Duodenal mucosa (tissue), 2 donors: ENCODE measurements around the gene FGF11.

Source experiments
- H3K27ac ChIP-seq: one replicate; pipeline ENCODE4 v1.7.0; 2013; ENCODE audit warnings: low read depth, low read length
- H3K27me3 ChIP-seq, 2 donors: one replicate each; pipeline ENCODE4 v1.7.0; 2013; ENCODE audit warnings: low read length in 2 of 2, control low read depth in 1 of 2; ENCODE audit not compliant: insufficient read depth in 2 of 2, control insufficient read depth in 1 of 2
- H3K36me3 ChIP-seq, 2 donors: one replicate each; pipeline ENCODE4 v1.7.0; 2013; ENCODE audit warnings: low read length in 2 of 2, control low read depth in 1 of 2; ENCODE audit not compliant: insufficient read depth in 2 of 2, control insufficient read depth in 1 of 2
- H3K4me1 ChIP-seq, 2 donors: one replicate each; pipeline ENCODE4 v1.7.0; 2013; ENCODE audit warnings: low read length in 2 of 2, control low read depth in 1 of 2; ENCODE audit not compliant: insufficient read depth in 2 of 2, control insufficient read depth in 1 of 2
- H3K4me3 ChIP-seq, 2 donors: one replicate each; pipeline ENCODE4 v1.7.0; 2013; ENCODE audit warnings: low read length in 2 of 2, low read depth in 1 of 2
- H3K9ac ChIP-seq, 2 donors: one replicate each; pipeline ENCODE4 v1.7.0; 2013; ENCODE audit warnings: low read length in 2 of 2, low read depth in 1 of 2
- H3K9me3 ChIP-seq, 2 donors: one replicate each; pipeline ENCODE4 v1.7.0; 2013; ENCODE audit warnings: low read length in 2 of 2, control low read depth in 1 of 2; ENCODE audit not compliant: control insufficient read depth in 1 of 2

FGF11 gene

DNA sequence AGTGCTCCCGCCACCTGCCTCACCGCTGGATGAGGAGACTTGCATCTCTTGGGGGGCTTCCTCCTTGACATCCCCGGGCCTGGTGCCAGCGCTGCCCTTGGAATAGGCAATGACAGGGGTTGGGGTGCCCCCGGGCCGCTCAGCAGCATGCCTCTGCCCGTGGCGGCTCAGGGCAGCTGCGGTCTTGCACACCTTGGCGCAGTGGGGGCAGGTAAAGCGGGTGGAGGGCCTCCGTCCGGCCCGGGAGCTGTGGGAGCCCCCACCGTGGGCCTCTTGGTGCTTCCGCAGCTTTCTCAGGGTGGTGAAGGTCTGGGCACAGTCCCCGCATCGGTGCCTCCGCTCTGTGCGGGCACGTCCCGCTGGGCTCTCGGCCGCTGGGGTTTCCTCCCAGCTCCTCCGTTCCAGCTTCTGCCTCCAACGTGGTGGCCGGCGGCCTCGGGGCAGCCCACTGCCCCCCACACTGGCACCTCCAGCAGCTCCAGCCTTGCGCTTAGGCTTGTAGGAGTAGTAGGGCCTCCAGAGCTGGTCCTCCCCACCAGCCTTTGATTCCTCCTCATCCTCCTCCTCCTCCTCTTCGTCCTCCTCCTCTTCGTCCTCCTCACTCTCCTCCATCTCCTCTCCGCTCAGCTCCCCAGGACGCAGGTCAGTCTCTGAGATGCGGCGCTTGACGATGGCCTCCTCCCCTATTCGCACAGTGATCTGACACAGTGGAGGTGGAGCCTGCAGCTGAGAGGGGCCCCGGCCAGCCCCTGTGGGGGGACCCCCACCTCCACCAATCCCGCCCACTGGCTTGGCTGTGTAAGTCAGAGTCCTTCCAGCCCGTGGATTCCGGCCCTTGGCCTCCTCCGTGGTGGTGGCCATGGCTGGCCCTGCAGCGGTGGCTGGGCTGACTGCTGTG is 23.4 kb downstream of the FGF11 start:
- no peaks in the 10 kb centered on the region for H3K9me3 ChIP-seq
- no peak overlapping the region for H3K9ac ChIP-seq
- H3K27ac ChIP-seq, result no peak overlapping the region
- H3K4me3 ChIP-seq, result no peak overlapping the region
- peaks cover 7 to 14% of the 10 kb centered on the region in 2 donors for H3K36me3 ChIP-seq
- H3K27me3 ChIP-seq, result no peaks in the 10 kb centered on the region
- no peaks in the 10 kb centered on the region for H3K4me1 ChIP-seq

DNA sequence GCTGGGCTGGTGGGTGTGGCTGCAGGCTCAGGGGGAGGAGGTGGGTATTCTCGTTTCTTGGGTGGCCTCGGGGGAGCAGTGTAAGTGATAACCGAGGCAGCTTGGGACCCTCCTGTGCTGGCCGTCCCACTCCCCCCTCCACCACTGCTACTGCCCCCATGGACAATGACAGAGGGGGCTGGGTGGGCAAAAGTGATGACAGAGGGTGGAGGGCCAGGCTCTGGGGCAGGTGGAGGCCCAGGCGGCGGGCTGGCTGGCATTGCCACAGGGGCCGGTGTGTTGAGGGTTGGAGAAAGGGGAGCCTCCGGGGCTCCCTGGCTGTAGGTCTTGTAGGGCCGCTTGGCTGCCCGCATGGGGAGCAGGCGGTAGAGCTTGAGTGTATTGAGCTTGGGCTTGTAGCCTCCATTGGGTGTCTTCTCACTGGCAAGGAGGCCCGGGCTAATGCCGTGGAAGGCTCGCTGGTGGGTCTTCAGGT is 24.1 kb downstream of the FGF11 start:
- H3K36me3 ChIP-seq, result peaks cover 7 to 14% of the 10 kb centered on the region in 2 donors

DNA sequence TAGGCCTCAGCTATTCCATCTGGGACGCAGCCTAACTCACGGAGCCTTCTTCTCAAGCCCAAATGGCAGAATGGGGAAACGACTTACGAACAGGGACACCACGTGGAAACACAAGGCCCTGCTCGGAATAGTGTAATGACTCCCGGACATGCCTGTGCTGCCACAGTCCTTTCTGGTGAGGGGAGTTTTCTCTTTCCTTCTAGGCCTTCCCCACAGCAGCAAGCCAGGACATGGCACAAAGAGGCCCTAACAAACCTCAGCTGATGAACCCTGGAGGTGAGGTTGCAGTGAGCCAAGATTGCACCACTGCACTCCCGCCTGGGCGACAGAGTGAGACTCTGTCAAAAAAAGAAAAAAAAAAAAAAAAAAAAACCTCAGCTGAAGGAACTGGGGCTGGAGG is 24.8 kb downstream of the FGF11 start:
- H3K9ac ChIP-seq, result no peak overlapping the region
- H3K36me3 ChIP-seq, result peaks cover 7 to 14% of the 10 kb centered on the region in 2 donors
- H3K4me1 ChIP-seq, result no peaks in the 10 kb centered on the region
- no peaks in the 10 kb centered on the region for H3K9me3 ChIP-seq
- no peak overlapping the region for H3K4me3 ChIP-seq
- H3K27me3 ChIP-seq, result no peaks in the 10 kb centered on the region
- H3K27ac ChIP-seq, result no peak overlapping the region

More for the DNA sequence above, 24.1 kb downstream of the FGF11 start:
- H3K27me3 ChIP-seq, result no peaks in the 10 kb centered on the region
- no peak overlapping the region for H3K9ac ChIP-seq
- H3K4me1 ChIP-seq, result no peaks in the 10 kb centered on the region
- H3K27ac ChIP-seq, result no peak overlapping the region
- no peaks in the 10 kb centered on the region for H3K9me3 ChIP-seq
- H3K4me3 ChIP-seq, result no peak overlapping the region

- Histone ChIP-seq H3K27me3 (no peaks in the 10 kb centered on the region), H3K9me3 (no peaks in the 10 kb centered on the region), H3K27ac (no peak overlapping the region), H3K4me1 (peaks cover 0 to 3% of the 10 kb centered on the region in 2 donors), H3K36me3 (peaks cover 7 to 14% of the 10 kb centered on the region in 2 donors), H3K9ac (no peak overlapping the region), H3K4me3 (no peak overlapping the region)
Measured at GRCh38 chr17:7465597-7466275, 26.4 kb downstream of the FGF11 start.

DNA sequence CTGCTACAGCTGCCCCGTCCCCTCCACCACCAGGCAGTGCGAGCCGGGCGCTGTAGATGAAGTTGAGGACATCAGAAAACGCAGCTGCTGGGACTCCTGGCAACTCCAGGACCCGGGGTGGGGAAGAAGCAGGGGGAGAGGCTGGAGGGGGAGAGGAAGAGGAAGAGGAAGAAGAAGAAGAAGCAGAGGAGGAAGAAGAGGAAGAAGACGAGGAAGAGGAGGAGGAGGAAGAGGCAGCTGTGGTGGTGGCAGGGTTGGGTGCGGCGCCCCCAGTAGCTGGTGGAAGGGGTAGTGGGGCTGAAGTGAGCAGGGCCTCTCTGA is 27.0 kb downstream of the FGF11 start:
- Histone ChIP-seq H3K27ac (no peak overlapping the region), H3K9me3 (no peaks in the 10 kb centered on the region), H3K9ac (no peak overlapping the region), H3K36me3 (peaks cover 6 to 14% of the 10 kb centered on the region in 2 donors), H3K4me3 (no peak overlapping the region), H3K27me3 (no peaks in the 10 kb centered on the region), H3K4me1 (peaks cover 0 to 5% of the 10 kb centered on the region in 2 donors)

- H3K27me3 ChIP-seq, result no peaks in the 10 kb centered on the region
- peaks cover 5 to 14% of the 10 kb centered on the region in 2 donors for H3K36me3 ChIP-seq
- no peaks in the 10 kb centered on the region for H3K9me3 ChIP-seq
- peaks cover 0 to 5% of the 10 kb centered on the region in 2 donors for H3K4me1 ChIP-seq
- no peak overlapping the region for H3K27ac ChIP-seq
- no peak overlapping the region for H3K9ac ChIP-seq
- H3K4me3 ChIP-seq, result no peak overlapping the region
Measured at GRCh38 chr17:7466639-7467341, 27.5 kb downstream of the FGF11 start.

DNA sequence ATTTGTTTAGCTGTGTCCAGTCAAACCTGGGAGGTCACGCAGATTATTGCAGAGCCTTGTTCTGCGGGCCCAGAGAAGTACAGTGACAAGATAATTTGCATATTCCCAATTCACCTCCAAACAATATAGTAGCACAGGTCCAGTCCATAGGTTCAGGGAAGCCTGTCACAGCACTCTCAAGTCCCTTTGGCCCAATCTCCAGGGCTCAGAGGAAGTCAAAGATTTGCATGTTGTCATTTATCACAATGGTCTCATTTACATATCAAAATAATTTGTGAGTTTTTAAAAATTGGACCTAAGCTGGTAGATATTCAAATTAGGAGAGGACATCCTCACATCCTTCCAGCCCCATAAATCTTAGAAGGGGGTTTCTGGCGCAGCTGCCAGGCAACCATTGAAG is 28.2 kb downstream of the FGF11 start:
- H3K27ac ChIP-seq, result no peak overlapping the region
- no peaks in the 10 kb centered on the region for H3K27me3 ChIP-seq
- H3K9me3 ChIP-seq, result no peaks in the 10 kb centered on the region
- no peak overlapping the region for H3K9ac ChIP-seq
- no peak overlapping the region for H3K4me3 ChIP-seq
- peaks cover 0 to 5% of the 10 kb centered on the region in 2 donors for H3K4me1 ChIP-seq
- H3K36me3 ChIP-seq, result peaks cover 5 to 14% of the 10 kb centered on the region in 2 donors

DNA sequence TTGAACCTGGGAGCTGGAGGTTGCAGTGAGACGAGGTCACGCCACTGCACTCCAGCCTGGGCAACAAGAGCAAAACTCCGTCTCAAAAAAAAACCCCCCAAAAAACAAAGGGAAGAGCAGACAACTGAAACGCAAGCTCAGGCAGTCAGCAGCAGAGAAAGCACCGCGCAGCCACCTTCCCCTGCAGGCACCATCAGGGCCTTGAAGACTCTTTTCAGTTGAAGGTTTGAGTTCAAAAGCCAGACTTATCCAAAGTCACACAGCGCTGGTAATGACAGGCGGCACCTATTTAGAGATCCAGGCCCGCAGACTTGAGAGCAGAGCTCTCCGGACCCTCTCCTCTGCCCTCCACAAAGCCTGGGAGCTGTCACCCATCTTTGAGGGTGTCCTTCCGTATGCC is 29.0 kb downstream of the FGF11 start:
- peaks cover 5 to 8% of the 10 kb centered on the region in 2 donors for H3K36me3 ChIP-seq
- H3K9me3 ChIP-seq, result no peaks in the 10 kb centered on the region
- H3K27ac ChIP-seq, result no peak overlapping the region
- no peak overlapping the region for H3K4me3 ChIP-seq
- peaks cover 0 to 5% of the 10 kb centered on the region in 2 donors for H3K4me1 ChIP-seq
- no peak overlapping the region for H3K9ac ChIP-seq
- H3K27me3 ChIP-seq, result no peaks in the 10 kb centered on the region

DNA sequence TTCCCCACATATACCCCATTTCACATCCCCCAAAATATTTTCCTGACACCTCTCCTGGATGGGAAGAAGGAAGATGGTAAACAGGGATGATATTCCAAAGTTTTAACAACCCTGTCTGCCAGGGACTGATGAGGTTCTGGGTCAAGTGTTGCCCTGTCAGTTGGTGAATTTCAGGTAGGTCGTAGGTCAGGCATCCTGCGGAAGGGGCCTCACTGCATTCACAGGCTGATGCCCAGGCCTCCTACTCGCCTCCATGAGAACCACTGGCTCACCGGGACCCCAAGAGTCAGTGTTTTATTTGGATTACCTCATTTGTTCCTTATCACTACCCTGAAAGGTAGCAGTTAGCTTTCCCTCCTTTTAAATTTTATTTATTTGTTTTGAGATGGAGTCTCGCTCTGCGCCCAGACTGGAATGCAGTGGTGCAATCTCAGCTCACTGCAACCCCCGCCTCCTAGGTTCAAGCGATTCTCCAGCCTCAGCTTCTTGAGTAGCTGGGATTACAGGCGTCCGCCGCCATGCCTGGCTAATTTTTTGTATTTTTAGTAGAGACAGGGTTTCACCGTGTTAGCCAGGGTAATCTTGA is 29.6 kb downstream of the FGF11 start:
- H3K9me3 ChIP-seq, result no peaks in the 10 kb centered on the region
- no peak overlapping the region for H3K4me3 ChIP-seq
- H3K9ac ChIP-seq, result no peak overlapping the region
- H3K27ac ChIP-seq, result no peak overlapping the region
- peaks cover 0 to 5% of the 10 kb centered on the region in 2 donors for H3K4me1 ChIP-seq
- H3K36me3 ChIP-seq, result peaks cover 5% of the 10 kb centered on the region in 2 donors
- H3K27me3 ChIP-seq, result no peaks in the 10 kb centered on the region
